Measurements from ENCODE around the gene ILKAP. TPM values are rescaled to one million over a fixed set of nuclear protein-coding genes. Genes with fewer than 3 reads are reported as not detected.

ILKAP gene
- total RNA-seq, 1 experiment from 2014 or later = 41.5 TPM

DNA sequence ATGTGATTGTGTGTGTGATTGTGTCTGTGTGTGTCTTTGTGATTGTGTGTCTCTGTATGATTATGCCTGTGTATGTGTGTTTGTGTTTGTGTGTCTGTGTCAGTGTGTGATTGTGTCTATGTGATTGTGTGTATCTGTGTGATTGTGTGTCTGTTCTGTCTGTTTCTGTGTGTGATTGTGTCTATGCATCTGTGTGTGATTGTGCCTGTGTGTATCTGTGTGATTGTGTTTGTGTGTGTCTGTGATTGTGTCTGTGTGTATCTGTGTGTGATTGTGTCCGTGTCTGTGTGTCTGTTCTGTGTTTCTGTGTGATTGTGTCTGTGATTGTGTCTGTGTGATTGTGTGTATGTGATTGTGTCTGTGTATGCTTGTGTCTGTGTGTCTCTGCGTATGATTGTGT lies 77.2 kb downstream of the ILKAP start:
- no peak overlapping the region for H4K91ac ChIP-seq (ENCODE audit: insufficient read length, low read depth, low read length)
- H3K79me2 ChIP-seq (ENCODE audit: insufficient read depth, low read length) = no peaks in the 10 kb centered on the region
- no peaks in the 10 kb centered on the region; a peak in 1 of 5 replicates for H3K9me3 Mint-ChIP-seq
- no peak overlapping the region for H3K27ac Mint-ChIP-seq
- WGBS (ENCODE audit: extremely low coverage, insufficient read length, low lambda C conversion rate) = no CpG with 5 or more reads among the region's 2 CpGs
- no peaks in the 10 kb centered on the region for H3K79me1 ChIP-seq (ENCODE audit: insufficient read depth, low read depth, low read length, poor library complexity, severe bottlenecking)
- no peak overlapping the region for H3K27ac ChIP-seq (ENCODE audit: insufficient read length, low read depth, low read length)
- H3T11ph ChIP-seq (ENCODE audit: low read length) = no peak overlapping the region
- no peak overlapping the region for H3K56ac ChIP-seq (ENCODE audit: insufficient read length, low read depth, low read length)
- H3K18ac ChIP-seq (ENCODE audit: insufficient read length, low read depth, low read length) = no peak overlapping the region
- H3K4ac ChIP-seq (ENCODE audit: low read depth, low read length) = no peak overlapping the region
- H2BK15ac ChIP-seq (ENCODE audit: low read depth, low read length) = no peak overlapping the region
- no peaks in the 10 kb centered on the region for H3K4me1 ChIP-seq (ENCODE audit: insufficient read depth, low read length)
- no peak for DNase-seq
- TF ChIP-seq, protein P1, sequence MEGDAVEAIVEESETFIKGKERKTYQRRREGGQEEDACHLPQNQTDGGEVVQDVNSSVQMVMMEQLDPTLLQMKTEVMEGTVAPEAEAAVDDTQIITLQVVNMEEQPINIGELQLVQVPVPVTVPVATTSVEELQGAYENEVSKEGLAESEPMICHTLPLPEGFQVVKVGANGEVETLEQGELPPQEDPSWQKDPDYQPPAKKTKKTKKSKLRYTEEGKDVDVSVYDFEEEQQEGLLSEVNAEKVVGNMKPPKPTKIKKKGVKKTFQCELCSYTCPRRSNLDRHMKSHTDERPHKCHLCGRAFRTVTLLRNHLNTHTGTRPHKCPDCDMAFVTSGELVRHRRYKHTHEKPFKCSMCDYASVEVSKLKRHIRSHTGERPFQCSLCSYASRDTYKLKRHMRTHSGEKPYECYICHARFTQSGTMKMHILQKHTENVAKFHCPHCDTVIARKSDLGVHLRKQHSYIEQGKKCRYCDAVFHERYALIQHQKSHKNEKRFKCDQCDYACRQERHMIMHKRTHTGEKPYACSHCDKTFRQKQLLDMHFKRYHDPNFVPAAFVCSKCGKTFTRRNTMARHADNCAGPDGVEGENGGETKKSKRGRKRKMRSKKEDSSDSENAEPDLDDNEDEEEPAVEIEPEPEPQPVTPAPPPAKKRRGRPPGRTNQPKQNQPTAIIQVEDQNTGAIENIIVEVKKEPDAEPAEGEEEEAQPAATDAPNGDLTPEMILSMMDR (conservative IDR thresholded peaks at IDR 0.05) = no peak
- no peak overlapping the region for H4K5ac ChIP-seq (ENCODE audit: insufficient read length, low read depth, low read length)
- no peak overlapping the region for H4K8ac ChIP-seq (replicated peaks; ENCODE audit: insufficient read length, low read depth, low read length)
- no peak overlapping the region for H2BK120ac ChIP-seq (ENCODE audit: low read depth, low read length, poor library complexity, severe bottlenecking)
- H3K9ac ChIP-seq (ENCODE audit: extremely low read depth, insufficient read length, low read length) = no peak overlapping the region
- H2AK5ac ChIP-seq (ENCODE audit: insufficient read length, low read length) = no peak overlapping the region
- no peak overlapping the region for H3K14ac ChIP-seq (ENCODE audit: insufficient read depth, low read length)
- H3K9me3 ChIP-seq (ENCODE audit: control insufficient read depth, low read depth, low read length) = no peaks in the 10 kb centered on the region
- H2BK12ac ChIP-seq (ENCODE audit: insufficient read length, low read depth, low read length) = no peak overlapping the region
- no peak overlapping the region for H2AFZ ChIP-seq (ENCODE audit: low read length)
- no peak overlapping the region for H3K4me3 Mint-ChIP-seq
- no peaks in the 10 kb centered on the region for H3K4me1 Mint-ChIP-seq
- no peaks in the 10 kb centered on the region for H4K20me1 ChIP-seq (ENCODE audit: control insufficient read depth, insufficient read depth, insufficient read length)
- no peaks in the 10 kb centered on the region for H3K23me2 ChIP-seq (ENCODE audit: insufficient read length, low read depth, low read length, poor library complexity, severe bottlenecking)
- no peak overlapping the region for H3K4me2 ChIP-seq (ENCODE audit: insufficient read depth, insufficient read length, low read length)
- H2BK5ac ChIP-seq (ENCODE audit: insufficient read length, low read length) = no peak overlapping the region
- H3K36me3 Mint-ChIP-seq (ENCODE audit: insufficient read depth in 1 of 3, low read depth in 3 of 3) = no peaks in the 10 kb centered on the region
- no peak overlapping the region for H2BK20ac ChIP-seq (ENCODE audit: low read depth, low read length, poor library complexity, severe bottlenecking)
- no peak overlapping the region for H3K23ac ChIP-seq (ENCODE audit: insufficient read length, low read depth, low read length)
- no peaks in the 10 kb centered on the region; the same call in 1 of the 2 replicates for H3K27me3 Mint-ChIP-seq (ENCODE audit: low read depth)
- H3K27me3 ChIP-seq (ENCODE audit: insufficient read depth, low read length) = no peaks in the 10 kb centered on the region

All from H9 (cell line).